ENCODE data around the gene TK2.

DNA sequence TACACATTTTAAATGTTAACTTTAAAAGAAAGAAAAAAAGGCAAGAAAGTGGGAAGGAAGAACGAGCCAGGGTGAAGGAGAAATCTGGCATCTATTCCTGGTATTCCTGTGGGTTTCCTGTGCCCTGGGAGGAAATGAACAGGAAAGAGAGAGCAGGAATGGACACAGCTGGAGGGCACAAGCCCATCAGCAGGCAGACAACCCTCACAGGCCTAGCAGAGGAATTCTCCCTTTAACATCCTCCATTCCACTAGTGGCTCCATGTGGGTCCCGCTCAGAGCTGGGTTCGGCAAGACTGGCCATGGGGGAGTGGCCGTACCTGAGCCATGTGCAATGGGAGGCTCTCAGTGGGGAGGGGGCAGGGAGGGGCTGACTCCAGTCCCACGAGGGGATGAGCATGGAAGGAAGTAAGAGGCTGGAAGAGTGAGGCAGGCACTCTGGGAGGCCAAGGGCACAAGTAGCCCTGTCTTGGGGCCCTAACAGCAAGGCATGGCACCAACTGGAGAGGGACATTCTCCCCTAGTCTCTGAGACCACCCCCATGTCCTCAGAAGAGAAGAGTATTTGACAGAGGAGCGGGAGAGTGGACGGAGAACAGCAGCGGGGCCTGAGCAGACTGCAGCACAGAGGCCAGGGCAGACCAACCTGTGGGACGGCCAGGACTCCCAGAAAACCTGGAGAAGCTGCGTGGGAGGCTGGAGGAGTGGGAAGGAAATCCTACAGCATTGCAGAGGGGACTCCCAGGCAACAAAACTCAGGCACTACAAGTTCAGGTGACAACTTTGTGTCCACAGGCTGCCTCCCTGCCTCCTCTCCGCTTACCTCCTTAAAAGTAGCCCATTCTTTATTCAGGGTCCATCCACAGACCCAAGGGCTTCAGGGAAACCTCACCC, 30.2 kb downstream of the TK2 start:
- TF ChIP-seq, protein P1, sequence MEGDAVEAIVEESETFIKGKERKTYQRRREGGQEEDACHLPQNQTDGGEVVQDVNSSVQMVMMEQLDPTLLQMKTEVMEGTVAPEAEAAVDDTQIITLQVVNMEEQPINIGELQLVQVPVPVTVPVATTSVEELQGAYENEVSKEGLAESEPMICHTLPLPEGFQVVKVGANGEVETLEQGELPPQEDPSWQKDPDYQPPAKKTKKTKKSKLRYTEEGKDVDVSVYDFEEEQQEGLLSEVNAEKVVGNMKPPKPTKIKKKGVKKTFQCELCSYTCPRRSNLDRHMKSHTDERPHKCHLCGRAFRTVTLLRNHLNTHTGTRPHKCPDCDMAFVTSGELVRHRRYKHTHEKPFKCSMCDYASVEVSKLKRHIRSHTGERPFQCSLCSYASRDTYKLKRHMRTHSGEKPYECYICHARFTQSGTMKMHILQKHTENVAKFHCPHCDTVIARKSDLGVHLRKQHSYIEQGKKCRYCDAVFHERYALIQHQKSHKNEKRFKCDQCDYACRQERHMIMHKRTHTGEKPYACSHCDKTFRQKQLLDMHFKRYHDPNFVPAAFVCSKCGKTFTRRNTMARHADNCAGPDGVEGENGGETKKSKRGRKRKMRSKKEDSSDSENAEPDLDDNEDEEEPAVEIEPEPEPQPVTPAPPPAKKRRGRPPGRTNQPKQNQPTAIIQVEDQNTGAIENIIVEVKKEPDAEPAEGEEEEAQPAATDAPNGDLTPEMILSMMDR (IDR thresholded peaks at IDR 0.05; ENCODE audit: insufficient read depth, low read length, poor library complexity, severe bottlenecking) = no peak
- no peak for TF ChIP-seq EZH2phosphoT487 (conservative IDR thresholded peaks at IDR 0.05; ENCODE audit: low read length)
